Adrenal gland (tissue), 12 donors: ENCODE measurements around the gene AFAP1. TPM values are rescaled to one million over a fixed set of nuclear protein-coding genes. Genes with fewer than 3 reads are reported as not detected.

Experiments used
- DNase-seq, 7 donors: peaks; one replicate each; pipeline ENCODE4 v3.0.0-alpha.2; 2019 to 2020
- H3K27ac ChIP-seq, 5 donors: fragments of 200-600 bp; sonication (generic) in 4 of 5; 1 replicate in 3 of 5; 2 replicates in 2 of 5; pipeline versions ENCODE4 v1.5.1 to v1.8.0; 2016 to 2020; ENCODE audit warnings: mild to moderate bottlenecking in 1 of 5
- H3K27me3 ChIP-seq: fragments of 200-600 bp; 2 replicates; pipeline ENCODE4 v1.8.0; 2021
- H3K36me3 ChIP-seq, 2 donors: fragments of 200-600 bp; replicated peaks in 1 of 2; 1 replicate in 1 of 2; 2 replicates in 1 of 2; pipeline versions ENCODE4 v1.5.1 to v1.8.0; 2018 to 2022
- H3K4me1 ChIP-seq, 2 donors: fragments of 200-600 bp; replicated peaks in 1 of 2; 1 replicate in 1 of 2; 2 replicates in 1 of 2; pipeline versions ENCODE4 v1.5.1 to v1.8.0; 2018 to 2021
- H3K4me3 ChIP-seq, 4 donors: fragments of 200-600 bp; sonication (generic) in 3 of 4; one replicate each; pipeline ENCODE4 v1.5.1; 2016 to 2018
- H3K9me3 ChIP-seq, 3 donors: fragments of 200-600 bp; sonication (generic) in 1 of 3; replicated peaks in 1 of 3; 1 replicate in 2 of 3; 2 replicates in 1 of 3; pipeline versions ENCODE4 v1.5.1 to v1.8.0; 2016 to 2021
- CTCF ChIP-seq, 6 experiments: fragments of 450-650 bp in 4 of 6; fragments of 200-600 bp in 2 of 6; sonication (generic) in 1 of 6; IDR thresholded peaks; 1 replicate in 5 of 6; 2 replicates in 1 of 6; pipeline versions ENCODE4 v1.5.1 to v1.8.0; 2016 to 2021; ENCODE audit warnings: antibody characterized with exemption in 6 of 6, mild to moderate bottlenecking in 2 of 6, moderate library complexity in 1 of 6
- POLR2A ChIP-seq, 2 donors: fragments of 450-650 bp; IDR thresholded peaks; one replicate each; pipeline ENCODE4 v1.6.1; 2017; ENCODE audit warnings: antibody characterized with exemption in 2 of 2, mild to moderate bottlenecking in 2 of 2, moderate library complexity in 1 of 2
- WGBS, 4 donors: extraction: QIAGEN DNeasy Blood & Tissue Kit in 2 of 4; methylation state at CpG; one replicate each; pipeline versions ENCODE4 v1.1.5 to v1.1.7; 2013 to 2017; 5-methylcytosine and 5-hydroxymethylcytosine counted together
- intact Hi-C, 2 donors: fragments of 100-400 bp; cut with DNase I; formaldehyde crosslinking; loops; one replicate each; pipeline versions ENCODE4 v1.14.1 to v1.15.0; 2022 to 2023
- polyA plus RNA-seq, 3 donors: library from polyadenylated mRNA; stranded (reverse); fragments of 200-250 nt in 2 of 3; fragments of 350-450 nt in 1 of 3; fragmentation: Illumina TruSeq in 1 of 3; extraction: RNeasy Lipid Tissue Mini Kit (QIAGEN cat#74804) in 1 of 3; gene quantifications; one replicate each; pipeline ENCODE4 v1.2.3, GENCODE V29; 2013 to 2014
- total RNA-seq, 9 donors: library from RNA; depleted of rRNA in 4 of 9; stranded (reverse); fragments of >200 nt in 4 of 9; fragments of 120-200 nt in 1 of 9; fragmentation: NEBNext Ultra II Directional in 1 of 9; extraction: Animal tissue kit (Norgen Biotek cat#: 25700) in 1 of 9; gene quantifications; one replicate each; pipeline versions ENCODE4 v1.1.0 to v1.2.4, GENCODE V29; 2013 to 2023
- donor health status: healthy with polysubstance abuse.
- donor health status: Bipolar disorder and iron deficiency.
- donor health status: DM: yes; HTN: yes; CAD: no.
- donor health status: DM: no; HTN: no; CAD: no.
- donor health status: DM: no; HTN: no; CAD: no.
- donor health status: DM: yes; HTN: yes; CAD: no.

AFAP1 gene
- total and polyA plus RNA-seq, 12 donors: 3.3 to 16.1 (median 9.8) TPM

DNA sequence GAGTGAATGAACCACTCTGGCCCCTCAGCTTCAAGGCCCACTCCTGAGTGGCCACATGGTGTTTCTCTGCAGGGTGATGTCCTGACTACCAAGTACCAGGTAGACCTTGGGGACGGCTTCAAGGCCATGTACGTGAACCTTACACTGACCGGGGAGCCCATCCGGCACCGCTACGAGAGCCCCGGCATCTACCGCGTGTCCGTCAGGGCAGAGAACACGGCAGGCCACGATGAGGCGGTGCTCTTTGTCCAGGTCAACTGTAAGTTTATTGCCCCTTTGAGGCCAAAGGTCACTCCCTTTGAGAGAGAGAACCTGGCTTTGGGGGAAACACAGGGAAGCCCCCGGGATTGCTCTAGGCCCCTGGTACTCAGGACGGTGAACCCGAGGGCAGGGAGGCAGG, 216.0 kb downstream of the AFAP1 start:
- intact Hi-C loops: loop anchor here in 1 of 2 donors (5.0 to 10.0 kb wide), 2 partner anchors 389 to 531 kb away; partner anchors contain the start of gene SORCS2

DNA sequence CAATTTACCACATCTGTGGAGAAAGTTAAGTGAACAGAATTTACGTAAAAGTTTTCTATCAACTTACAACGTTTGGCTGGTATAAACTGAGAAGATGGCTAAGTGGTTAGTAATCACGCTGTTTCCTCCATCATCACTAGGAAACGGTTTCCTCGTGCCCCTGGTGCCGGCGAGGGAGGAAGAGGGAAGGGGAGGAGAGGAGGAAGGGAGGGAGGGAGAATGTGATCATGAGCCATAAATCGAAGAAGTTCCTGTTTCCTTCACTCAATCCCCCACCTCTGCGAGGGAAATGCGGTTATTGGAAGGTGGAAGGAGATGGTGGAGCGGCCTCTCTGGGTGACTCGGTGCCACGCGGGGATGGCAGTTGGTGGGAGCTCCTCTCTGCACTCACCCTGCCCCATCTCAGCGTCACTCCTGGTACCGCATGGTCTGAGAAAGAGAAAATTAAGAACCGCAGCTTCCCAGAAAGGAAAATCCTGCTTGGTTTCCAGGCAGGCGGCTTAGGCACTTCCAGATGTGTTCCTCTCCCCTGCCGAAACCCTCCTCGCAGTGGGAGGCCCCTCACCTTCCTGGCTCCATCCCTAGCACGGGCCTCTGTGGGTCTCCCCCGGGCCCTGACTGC, 216.8 kb downstream of the AFAP1 start:
- no peaks in the 10 kb centered on the region for H3K4me1 ChIP-seq
- H3K27me3 ChIP-seq: peaks cover 10% of the 10 kb centered on the region
- intact Hi-C loops: loop anchor here in 1 of 2 donors (5.0 to 10.0 kb wide), 2 partner anchors 388 to 531 kb away; partner anchors contain the start of gene SORCS2
- no peaks in the 10 kb centered on the region for H3K9me3 ChIP-seq
- DNase-seq: no peak
- TF ChIP-seq POLR2A (IDR thresholded peaks at IDR 0.05): no peak
- no peak for TF ChIP-seq CTCF (IDR thresholded peaks at IDR 0.05)
- no peak overlapping the region for H3K4me3 ChIP-seq
- no peak overlapping the region for H3K27ac ChIP-seq
- no peaks in the 10 kb centered on the region for H3K36me3 ChIP-seq
- 62 to 66% (median 64%) methylated on average over 22 of the region's 22 CpGs for WGBS, 4 donors

More for the DNA sequence above, 216.0 kb downstream of the AFAP1 start:
- WGBS, 4 donors: 91 to 100% (median 95%) methylated on average over 3 to 16 of the region's 16 CpGs
- DNase-seq: no peak
- peaks cover 10% of the 10 kb centered on the region for H3K27me3 ChIP-seq
- no peaks in the 10 kb centered on the region for H3K9me3 ChIP-seq
- no peaks in the 10 kb centered on the region for H3K36me3 ChIP-seq
- no peak overlapping the region for H3K4me3 ChIP-seq
- TF ChIP-seq CTCF (IDR thresholded peaks at IDR 0.05) (no peak), POLR2A (IDR thresholded peaks at IDR 0.05) (no peak)
- H3K27ac ChIP-seq: no peak overlapping the region
- H3K4me1 ChIP-seq: no peaks in the 10 kb centered on the region

GRCh38 chr4:7721984-7722551, 217.6 kb downstream of the AFAP1 start:
- peaks cover 10% of the 10 kb centered on the region for H3K27me3 ChIP-seq
- no peak overlapping the region for H3K4me3 ChIP-seq
- H3K4me1 ChIP-seq: no peaks in the 10 kb centered on the region
- peak in 2 of 7 donors; percentile 26 to 54 for DNase-seq
- WGBS, 4 donors: 56 to 65% (median 59%) methylated on average over 12 to 13 of the region's 13 CpGs
- TF ChIP-seq CTCF (IDR thresholded peaks at IDR 0.05) (peak in 2 of 6 experiments; percentile 9 to 21), POLR2A (IDR thresholded peaks at IDR 0.05) (no peak)
- no peak overlapping the region for H3K27ac ChIP-seq
- no peaks in the 10 kb centered on the region for H3K36me3 ChIP-seq
- no peaks in the 10 kb centered on the region for H3K9me3 ChIP-seq
- intact Hi-C loops: loop anchor here in 1 of 2 donors (5.0 to 10.0 kb wide), 2 partner anchors 387 to 530 kb away; partner anchors contain the start of gene SORCS2

DNA sequence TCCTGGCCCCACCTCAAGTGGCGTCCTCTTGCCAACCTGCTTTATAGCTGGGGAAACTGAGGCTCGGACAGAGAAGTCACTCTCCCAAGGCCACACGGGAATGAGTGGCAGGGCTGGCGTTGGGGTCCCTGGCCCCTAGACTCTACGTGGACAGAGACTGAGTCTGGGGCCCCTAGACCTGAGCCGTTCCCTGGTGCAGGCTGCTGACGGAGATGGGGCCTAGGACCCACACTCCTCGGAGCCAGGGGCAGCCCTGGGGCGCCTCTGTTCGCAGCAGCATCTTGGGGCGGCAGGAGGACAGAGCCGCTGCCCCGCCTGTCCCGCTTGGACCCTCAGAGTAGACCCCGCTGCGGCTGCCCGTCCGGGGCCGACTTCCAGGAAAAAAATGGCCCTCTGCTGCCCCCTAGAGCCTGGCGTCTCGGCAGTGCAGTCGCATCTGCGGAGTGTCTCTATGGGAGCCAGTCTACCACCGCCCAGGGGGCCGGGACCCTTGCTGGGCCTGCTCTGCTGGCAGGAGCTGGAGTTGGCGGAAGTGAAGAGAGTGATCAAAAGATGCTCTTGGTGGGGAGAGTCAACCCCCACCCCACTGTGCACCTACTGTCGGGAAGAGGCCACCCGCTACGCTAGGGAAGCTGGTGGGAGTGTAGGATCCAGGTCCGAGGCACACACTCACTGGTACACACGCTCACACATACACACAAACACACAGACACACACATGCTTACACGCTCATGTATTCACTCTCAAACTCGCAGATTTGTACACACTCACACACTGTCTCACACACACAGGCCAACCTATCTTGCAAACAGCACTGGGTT, 220.1 kb downstream of the AFAP1 start:
- Histone ChIP-seq H3K27ac (no peak overlapping the region), H3K36me3 (no peaks in the 10 kb centered on the region), H3K4me3 (no peak overlapping the region), H3K27me3 (peaks cover 14% of the 10 kb centered on the region), H3K4me1 (no peaks in the 10 kb centered on the region), H3K9me3 (no peaks in the 10 kb centered on the region)
- peak in 6 of 7 donors; percentile 49 to 67 (median 62) for DNase-seq
- intact Hi-C loops: loop anchor here (5.0 to 10.0 kb wide), 2 partner anchors 385 to 527 kb away; partner anchors contain the start of gene SORCS2 (in 2 of the 2)
- 23 to 45% (median 27%) methylated on average over 8 to 33 of the region's 33 CpGs for WGBS, 4 donors
- TF ChIP-seq CTCF (IDR thresholded peaks at IDR 0.05) (peak; percentile 58 to 80 (median 72)), POLR2A (IDR thresholded peaks at IDR 0.05) (no peak)
